Bronchial epithelial cell (primary cell): ENCODE measurements around the gene SEL1L3. TPM values are rescaled to one million over a fixed set of nuclear protein-coding genes. Genes with fewer than 3 reads are reported as not detected.

Experiments used
- DNase-seq: peaks from one replicate; pipeline ENCODE4 v3.0.0-alpha.2; 2010; ENCODE audit warnings: low read depth
- FAIRE-seq: peaks from 2 replicates; lab custom pipeline; 2011; peaks lifted over from hg19 to GRCh38; lab: Jason Lieb, UNC
- H3K27me3 ChIP-seq: 2 replicates; pipeline ENCODE4 v1.5.1; 2011; ENCODE audit warnings: low read length; ENCODE audit not compliant: control insufficient read depth, insufficient read depth
- H3K36me3 ChIP-seq: 2 replicates; pipeline ENCODE4 v1.5.1; 2011; ENCODE audit warnings: low read length; ENCODE audit not compliant: control insufficient read depth, insufficient read depth
- H3K4me3 ChIP-seq: 2 replicates; pipeline ENCODE4 v1.5.1; 2011; ENCODE audit warnings: mild to moderate bottlenecking, low read depth, low read length, control low read depth
- CTCF ChIP-seq: IDR thresholded peaks from 2 replicates; pipeline ENCODE4 v1.5.1; 2011; ENCODE audit warnings: mild to moderate bottlenecking, moderate library complexity, low read length, control low read depth, inconsistent platforms; ENCODE audit not compliant: insufficient read depth, severe bottlenecking
- total RNA-seq: library from RNA; depleted of rRNA; stranded (reverse); fragments of >200 nt; gene quantifications from 2 replicates; pipeline ENCODE4 v1.2.1, GENCODE V29; 2014

SEL1L3 gene
- total RNA-seq, 1 donor from 2014 or later, result 117 TPM

- Histone ChIP-seq H3K4me3 (no peak overlapping the region), H3K36me3 (peaks cover 3% of the 10 kb centered on the region), H3K27me3 (no peaks in the 10 kb centered on the region)
- DNase-seq, result no peak
- TF ChIP-seq CTCF, result no peak
- FAIRE-seq, result no peak
Measured at GRCh38 chr4:25834411-25835107, 28.2 kb downstream of the SEL1L3 start.

GRCh38 chr4:25830548-25830947, 32.2 kb downstream of the SEL1L3 start:
- Histone ChIP-seq H3K36me3 (peaks cover 3% of the 10 kb centered on the region), H3K4me3 (no peak overlapping the region), H3K27me3 (no peaks in the 10 kb centered on the region)
- TF ChIP-seq CTCF, result no peak
- DNase-seq (no peak), FAIRE-seq (no peak)

- no peak for DNase-seq
- no peak for TF ChIP-seq CTCF
- Histone ChIP-seq H3K36me3 (peaks cover 3% of the 10 kb centered on the region), H3K27me3 (no peaks in the 10 kb centered on the region), H3K4me3 (no peak overlapping the region)
- no peak for FAIRE-seq
Measured at GRCh38 chr4:25827897-25828296, 34.9 kb downstream of the SEL1L3 start.

GRCh38 chr4:25827373-25827772, 35.4 kb downstream of the SEL1L3 start:
- FAIRE-seq (no peak), DNase-seq (no peak)
- Histone ChIP-seq H3K27me3 (no peaks in the 10 kb centered on the region), H3K4me3 (no peak overlapping the region), H3K36me3 (peaks cover 3% of the 10 kb centered on the region)
- no peak for TF ChIP-seq CTCF

- H3K27me3 ChIP-seq, result no peaks in the 10 kb centered on the region
- H3K36me3 ChIP-seq, result peaks cover 8% of the 10 kb centered on the region
- FAIRE-seq (no peak), DNase-seq (no peak)
- TF ChIP-seq CTCF, result no peak
- no peak overlapping the region for H3K4me3 ChIP-seq
Measured at GRCh38 chr4:25826074-25826752, 36.6 kb downstream of the SEL1L3 start.
